ENCODE data around the gene DHRS1. TPM values are rescaled to one million over a fixed set of nuclear protein-coding genes. Genes with fewer than 3 reads are reported as not detected.
A peak's percentile ranks its signal among the peaks of the same experiment; 100 is the strongest.

The DHRS1 gene
- total RNA-seq, 1 donor from 2014 or later: 28.0 TPM

DNA sequence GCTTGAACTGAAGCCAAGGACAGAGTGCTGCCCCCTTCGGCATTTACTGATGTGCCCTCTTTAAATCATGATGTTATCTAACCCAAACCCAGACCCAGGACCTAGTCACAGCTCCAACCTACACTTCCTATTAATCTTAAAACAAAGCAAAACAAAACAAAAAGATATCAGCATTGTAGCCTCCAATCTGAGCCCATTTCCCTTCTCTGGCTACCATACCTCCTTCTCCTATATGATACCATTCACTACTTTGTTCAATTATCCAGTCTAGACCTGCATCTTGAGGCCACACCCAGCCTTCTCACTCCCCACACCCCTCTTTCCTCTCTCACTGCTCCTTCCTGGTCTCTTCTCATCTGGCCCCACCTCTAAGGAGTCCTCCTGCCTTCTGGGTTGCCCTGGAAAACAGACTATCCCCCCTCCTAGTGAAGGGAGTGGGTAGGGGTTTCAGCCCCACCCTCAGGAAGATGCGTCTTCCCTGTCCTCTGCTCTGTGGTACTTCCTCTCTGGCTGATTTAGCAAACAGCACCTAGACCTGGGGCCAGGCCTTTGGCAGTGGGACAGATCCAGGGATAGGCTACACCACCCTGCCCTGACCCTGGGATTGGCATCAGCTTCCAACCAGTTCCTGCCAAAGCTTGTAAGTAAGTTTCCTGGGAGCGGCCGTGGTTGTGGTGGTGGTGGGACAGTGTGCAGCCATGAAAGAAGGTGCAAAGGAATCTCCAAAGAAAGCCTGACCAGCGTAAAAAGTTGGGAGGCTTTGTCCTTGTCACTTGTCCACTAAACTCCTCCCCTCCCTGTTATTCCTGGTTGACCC, 15.0 kb upstream of the DHRS1 start:
- no peak for DNase-seq
- H3K27ac ChIP-seq: peak overlapping the region; percentile 55

GRCh38 chr14:24313913-24314312, 14.3 kb upstream of the DHRS1 start:
- Histone ChIP-seq H3K4me1 (peaks cover 77% of the 10 kb centered on the region), H3K27me3 (peaks cover 19% of the 10 kb centered on the region), H3K27ac (peak overlapping the region; percentile 90), H3K9me3 (no peaks in the 10 kb centered on the region), H3K36me3 (no peaks in the 10 kb centered on the region), H3K4me3 (no peak overlapping the region)
- intact Hi-C loops (cut with DNase I): no loop called here
- ATAC-seq (no peak), DNase-seq (no peak)
- TF ChIP-seq, protein P1, sequence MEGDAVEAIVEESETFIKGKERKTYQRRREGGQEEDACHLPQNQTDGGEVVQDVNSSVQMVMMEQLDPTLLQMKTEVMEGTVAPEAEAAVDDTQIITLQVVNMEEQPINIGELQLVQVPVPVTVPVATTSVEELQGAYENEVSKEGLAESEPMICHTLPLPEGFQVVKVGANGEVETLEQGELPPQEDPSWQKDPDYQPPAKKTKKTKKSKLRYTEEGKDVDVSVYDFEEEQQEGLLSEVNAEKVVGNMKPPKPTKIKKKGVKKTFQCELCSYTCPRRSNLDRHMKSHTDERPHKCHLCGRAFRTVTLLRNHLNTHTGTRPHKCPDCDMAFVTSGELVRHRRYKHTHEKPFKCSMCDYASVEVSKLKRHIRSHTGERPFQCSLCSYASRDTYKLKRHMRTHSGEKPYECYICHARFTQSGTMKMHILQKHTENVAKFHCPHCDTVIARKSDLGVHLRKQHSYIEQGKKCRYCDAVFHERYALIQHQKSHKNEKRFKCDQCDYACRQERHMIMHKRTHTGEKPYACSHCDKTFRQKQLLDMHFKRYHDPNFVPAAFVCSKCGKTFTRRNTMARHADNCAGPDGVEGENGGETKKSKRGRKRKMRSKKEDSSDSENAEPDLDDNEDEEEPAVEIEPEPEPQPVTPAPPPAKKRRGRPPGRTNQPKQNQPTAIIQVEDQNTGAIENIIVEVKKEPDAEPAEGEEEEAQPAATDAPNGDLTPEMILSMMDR (IDR thresholded peaks at IDR 0.05): no peak

More for the DNA sequence above, 15.0 kb upstream of the DHRS1 start:
- TF ChIP-seq, protein P1 (IDR thresholded peaks at IDR 0.05): no peak
- Histone ChIP-seq H3K27me3 (peaks cover 23% of the 10 kb centered on the region), H3K36me3 (no peaks in the 10 kb centered on the region), H3K9me3 (no peaks in the 10 kb centered on the region), H3K4me1 (peaks cover 72% of the 10 kb centered on the region), H3K4me3 (no peak overlapping the region)
- intact Hi-C loops (cut with DNase I): no loop called here
- ATAC-seq: no peak

DNA sequence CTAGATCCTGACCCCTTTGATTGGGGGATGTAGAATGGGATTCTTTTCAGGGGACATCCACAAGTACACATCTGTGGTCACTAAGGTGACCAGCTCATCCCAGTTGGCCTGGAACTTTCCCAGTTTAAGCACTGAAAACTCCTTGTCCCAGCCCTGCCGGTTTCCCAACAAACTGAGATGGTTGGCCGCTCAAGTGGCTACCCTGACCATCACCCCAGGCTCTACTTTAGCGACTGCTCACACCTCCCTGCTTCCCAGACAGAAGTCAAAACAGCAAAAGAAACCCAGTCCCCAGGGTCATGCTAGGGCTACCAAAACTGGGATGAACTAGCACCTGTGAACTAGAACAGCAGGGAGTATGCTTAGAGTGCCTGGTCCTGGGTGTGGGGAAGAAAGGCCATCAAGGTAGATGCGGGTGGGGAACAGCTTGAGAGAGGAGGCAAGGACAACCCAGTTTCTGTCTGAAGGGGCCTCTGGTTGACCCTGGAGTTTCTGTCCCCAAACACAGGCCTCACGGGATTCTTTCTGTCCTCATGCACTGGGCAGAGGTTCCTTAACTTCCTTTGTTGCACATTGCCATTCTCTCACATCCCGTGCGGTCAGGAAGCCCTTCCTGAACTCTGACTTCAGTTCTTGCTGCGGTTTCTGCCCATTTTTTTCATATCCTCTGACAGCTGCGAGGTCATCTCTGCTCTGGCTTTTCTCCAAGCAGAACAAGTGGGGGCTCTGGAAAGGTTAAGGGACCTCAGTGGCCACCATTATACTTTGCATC, 13.3 kb upstream of the DHRS1 start:
- DNase-seq (no peak), ATAC-seq (peak; percentile 8)
- Histone ChIP-seq H3K27me3 (peaks cover 9% of the 10 kb centered on the region), H3K27ac (peak overlapping the region; percentile 90), H3K4me3 (no peak overlapping the region), H3K36me3 (no peaks in the 10 kb centered on the region), H3K4me1 (peaks cover 81% of the 10 kb centered on the region), H3K9me3 (no peaks in the 10 kb centered on the region)
- intact Hi-C loops (cut with DNase I): no loop called here
- TF ChIP-seq, protein P1 (IDR thresholded peaks at IDR 0.05): no peak

- H3K9me3 ChIP-seq: no peaks in the 10 kb centered on the region
- peak overlapping the region; percentile 90 for H3K27ac ChIP-seq
- TF ChIP-seq, protein P1 (IDR thresholded peaks at IDR 0.05): no peak
- peaks cover 79% of the 10 kb centered on the region for H3K4me1 ChIP-seq
- ATAC-seq: peak; percentile 1
- no peak for DNase-seq
- H3K4me3 ChIP-seq: peak overlapping the region; percentile 58
- intact Hi-C loops (cut with DNase I): no loop called here
- peaks cover 9% of the 10 kb centered on the region for H3K27me3 ChIP-seq
- peaks cover 4% of the 10 kb centered on the region for H3K36me3 ChIP-seq
Observed at GRCh38 chr14:24311837-24312615, 12.4 kb upstream of the DHRS1 start.
